Naive thymus-derived CD4-positive, alpha-beta T cell (primary cell): ENCODE measurements around the gene CNOT6. TPM values are rescaled to one million over a fixed set of nuclear protein-coding genes. Genes with fewer than 3 reads are reported as not detected.
A peak's percentile ranks its signal among the peaks of the same experiment; 100 is the strongest.

Experiments
- ATAC-seq: fragments of 150-1000 bp; cut with Tn5 transposase; 2 replicates; pipeline ENCODE4 v1.10.0; 2021; ENCODE audit warnings: mild to moderate bottlenecking, moderate library complexity
- CTCF ChIA-PET: fragments of 350-600 bp; sonication (Branson Sonifier 250); formaldehyde crosslinking; loops from one replicate; lab custom pipeline; 2021; ENCODE audit warnings: antibody characterized with exemption; lab: Charles Lee
- POLR2A ChIA-PET: fragments of 350-600 bp; sonication (Branson Sonifier 250); formaldehyde crosslinking; loops from one replicate; lab custom pipeline; 2021; ENCODE audit warnings: antibody characterized with exemption, inconsistent platforms; lab: Charles Lee
- DNase-seq, 9 donors: peaks; one replicate each; pipeline versions ENCODE4 v3.0.0 to v3.0.0-alpha.2; 2020 to 2022; ENCODE audit warnings: mixed read lengths in 1 of 9
- H3K27ac ChIP-seq: one replicate; pipeline ENCODE4 v1.7.0; 2013; ENCODE audit warnings: mild to moderate bottlenecking, low read depth, low read length, moderate library complexity
- H3K27me3 ChIP-seq, 2 donors: one replicate each; pipeline ENCODE4 v1.7.0; 2013; ENCODE audit warnings: low read length in 2 of 2, mild to moderate bottlenecking in 2 of 2, moderate library complexity in 2 of 2; ENCODE audit not compliant: control insufficient read depth in 2 of 2, insufficient read depth in 2 of 2
- H3K36me3 ChIP-seq, 3 experiments: 1 replicate in 2 of 3; 2 replicates in 1 of 3; pipeline ENCODE4 v1.7.0; 2013; ENCODE audit warnings: low read length in 3 of 3, mild to moderate bottlenecking in 3 of 3, moderate library complexity in 1 of 3; ENCODE audit not compliant: insufficient read depth in 3 of 3, control insufficient read depth in 2 of 3
- H3K4me1 ChIP-seq, 2 donors: one replicate each; pipeline ENCODE4 v1.7.0; 2013; ENCODE audit warnings: low read length in 2 of 2, mild to moderate bottlenecking in 2 of 2, moderate library complexity in 1 of 2; ENCODE audit not compliant: control insufficient read depth in 2 of 2, insufficient read depth in 2 of 2
- H3K4me3 ChIP-seq: 2 replicates; pipeline ENCODE4 v1.7.0; 2013; ENCODE audit warnings: mild to moderate bottlenecking, low read length
- H3K9me3 ChIP-seq, 3 experiments: 1 replicate in 2 of 3; 2 replicates in 1 of 3; pipeline ENCODE4 v1.7.0; 2013; ENCODE audit warnings: low read length in 3 of 3; ENCODE audit not compliant: control insufficient read depth in 2 of 3
- H3K27ac Mint-ChIP-seq, 9 donors: one replicate each; pipeline ENCODE4 v1.8.0; 2020 to 2022; ENCODE audit warnings: mixed read lengths in 9 of 9, mild to moderate bottlenecking in 8 of 9, moderate library complexity in 5 of 9, inconsistent platforms in 2 of 9
- H3K27me3 Mint-ChIP-seq, 5 donors: one replicate each; pipeline ENCODE4 v1.8.0; 2021 to 2022; ENCODE audit warnings: mixed read lengths in 5 of 5, mild to moderate bottlenecking in 1 of 5
- H3K36me3 Mint-ChIP-seq, 5 donors: one replicate each; pipeline ENCODE4 v1.8.0; 2020 to 2022; ENCODE audit warnings: mixed read lengths in 5 of 5, mild to moderate bottlenecking in 3 of 5, inconsistent platforms in 1 of 5
- H3K4me1 Mint-ChIP-seq, 7 donors: one replicate each; pipeline ENCODE4 v1.8.0; 2020 to 2022; ENCODE audit warnings: mixed read lengths in 7 of 7, mild to moderate bottlenecking in 3 of 7, inconsistent platforms in 1 of 7
- H3K4me3 Mint-ChIP-seq, 10 donors: one replicate each; pipeline ENCODE4 v1.8.0; 2020 to 2022; ENCODE audit warnings: mild to moderate bottlenecking in 10 of 10, mixed read lengths in 10 of 10, moderate library complexity in 6 of 10, inconsistent platforms in 2 of 10
- H3K9me3 Mint-ChIP-seq, 11 donors: one replicate each; pipeline ENCODE4 v1.8.0; 2020 to 2022; ENCODE audit warnings: mixed read lengths in 11 of 11, mild to moderate bottlenecking in 4 of 11, inconsistent platforms in 1 of 11, moderate library complexity in 1 of 11
- intact Hi-C, 2 donors: fragments of 100-400 bp; cut with micrococcal nuclease; formaldehyde crosslinking; loops; one replicate each; pipeline ENCODE4 v1.15.1; 2023
- polyA plus RNA-seq, 2 donors: library from polyadenylated mRNA; unstranded; fragments of 300-500 nt; fragmentation: Illumina TruSeq; gene quantifications; one replicate each; pipeline ENCODE4 v1.2.3, GENCODE V29; 2021
- total RNA-seq, 6 experiments: library from RNA in 5 of 6; stranded (reverse) in 5 of 6; gene quantifications; 1 replicate in 5 of 6; 2 replicates in 1 of 6; pipeline ENCODE4 v1.2.3 and lab custom pipeline; 2021 to 2026

The CNOT6 gene
- total and polyA plus RNA-seq, 7 experiments from 2014 or later, result 8.3 to 41.9 (median 25.4) TPM

DNA sequence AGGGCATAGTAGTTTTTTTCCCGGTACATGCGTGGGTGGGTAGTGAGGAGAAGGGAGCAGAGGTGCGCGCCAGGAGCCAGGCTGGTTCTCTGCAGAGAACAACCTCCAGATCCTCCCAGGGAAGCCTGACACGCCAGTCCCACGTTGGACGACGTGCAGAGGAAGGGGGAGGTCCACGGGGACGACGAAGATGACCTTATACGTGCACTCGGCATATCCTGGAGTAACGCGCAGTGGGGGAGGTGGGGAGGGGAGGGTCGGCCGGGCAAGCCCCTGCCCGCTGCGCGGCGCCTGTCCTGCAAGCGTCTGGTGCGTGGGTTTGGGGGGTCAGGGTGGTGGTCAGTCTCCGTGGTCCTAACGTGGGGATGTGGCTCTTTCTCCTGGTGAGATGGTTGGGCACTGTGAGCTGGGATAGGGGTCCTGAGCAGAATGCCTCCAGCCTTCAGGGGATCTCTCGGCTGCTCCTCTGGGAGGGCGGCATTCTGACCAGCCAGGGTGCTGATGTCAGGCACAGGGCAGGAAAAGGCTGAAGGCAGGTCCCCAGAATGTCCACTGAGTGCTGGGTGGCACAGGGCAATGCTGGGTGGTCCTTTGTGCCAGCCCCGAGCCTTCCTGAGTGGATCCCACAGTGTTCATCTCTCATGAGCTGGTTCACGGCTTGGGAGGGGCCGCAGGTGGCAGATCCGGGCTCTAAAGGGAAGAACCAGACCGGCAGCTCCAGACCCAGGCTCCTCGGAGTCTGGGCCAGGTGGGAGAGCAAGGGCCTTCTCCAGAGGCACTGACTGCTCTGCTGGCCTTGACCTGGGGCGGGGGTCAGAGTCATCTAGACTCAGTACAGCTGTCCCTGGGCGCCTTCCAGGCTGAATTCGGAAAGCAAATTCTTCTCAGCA is 107.7 kb downstream of the CNOT6 start:
- peaks cover 0 to 10% (median 0%) of the 10 kb centered on the region in 7 donors for H3K4me1 Mint-ChIP-seq
- H3K4me3 Mint-ChIP-seq, result no peak overlapping the region
- H3K4me3 ChIP-seq, result no peak overlapping the region
- no peak for ATAC-seq
- intact Hi-C loops, result no loop called here
- no peaks in the 10 kb centered on the region for H3K9me3 Mint-ChIP-seq
- H3K4me1 ChIP-seq, result no peaks in the 10 kb centered on the region
- DNase-seq, result no peak
- H3K27me3 Mint-ChIP-seq, result no peaks in the 10 kb centered on the region
- ChIA-PET CTCF (interaction anchor here (0.6 kb wide), 1 partner anchor 290 kb away, joined by 3 read pairs; no protein-coding TSS in a partner anchor), POLR2A (no interaction called here)
- H3K27ac Mint-ChIP-seq, result no peak overlapping the region
- no peaks in the 10 kb centered on the region for H3K36me3 ChIP-seq
- no peaks in the 10 kb centered on the region for H3K9me3 ChIP-seq
- no peaks in the 10 kb centered on the region for H3K36me3 Mint-ChIP-seq
- H3K27me3 ChIP-seq, result no peaks in the 10 kb centered on the region
- H3K27ac ChIP-seq, result no peak overlapping the region

- intact Hi-C loops, result no loop called here
- Histone ChIP-seq H3K27ac (no peak overlapping the region), H3K4me1 (no peaks in the 10 kb centered on the region), H3K27me3 (no peaks in the 10 kb centered on the region), H3K4me3 (no peak overlapping the region), H3K36me3 (no peaks in the 10 kb centered on the region), H3K9me3 (no peaks in the 10 kb centered on the region)
- H3K4me3 Mint-ChIP-seq, result no peak overlapping the region
- DNase-seq (no peak), ATAC-seq (no peak)
- ChIA-PET CTCF (interaction anchor here (0.6 to 0.9 kb wide), 2 partner anchors 289 to 482 kb away, joined by 3 read pairs; no protein-coding TSS in a partner anchor), POLR2A (no interaction called here)
- no peaks in the 10 kb centered on the region for H3K9me3 Mint-ChIP-seq
- peaks cover 0 to 10% (median 0%) of the 10 kb centered on the region in 7 donors for H3K4me1 Mint-ChIP-seq
- H3K36me3 Mint-ChIP-seq, result no peaks in the 10 kb centered on the region
- no peak overlapping the region for H3K27ac Mint-ChIP-seq
- H3K27me3 Mint-ChIP-seq, result no peaks in the 10 kb centered on the region
Measured at GRCh38 chr5:180602481-180603075, 108.4 kb downstream of the CNOT6 start.

- Mint-ChIP-seq H3K27ac (no peak overlapping the region), H3K9me3 (no peaks in the 10 kb centered on the region), H3K36me3 (no peaks in the 10 kb centered on the region), H3K4me1 (peaks cover 0 to 10% (median 0%) of the 10 kb centered on the region in 7 donors), H3K4me3 (no peak overlapping the region), H3K27me3 (no peaks in the 10 kb centered on the region)
- no peak for ATAC-seq
- no peaks in the 10 kb centered on the region for H3K27me3 ChIP-seq
- no peak overlapping the region for H3K27ac ChIP-seq
- ChIA-PET CTCF (interaction anchor here (0.9 kb wide), 1 partner anchor 481 kb away, joined by 3 read pairs; no protein-coding TSS in a partner anchor), POLR2A (no interaction called here)
- no peaks in the 10 kb centered on the region for H3K9me3 ChIP-seq
- no peaks in the 10 kb centered on the region for H3K4me1 ChIP-seq
- H3K4me3 ChIP-seq, result no peak overlapping the region
- DNase-seq, result no peak
- H3K36me3 ChIP-seq, result no peaks in the 10 kb centered on the region
- intact Hi-C loops, result no loop called here
Measured at GRCh38 chr5:180603076-180603594, 109.0 kb downstream of the CNOT6 start.

DNA sequence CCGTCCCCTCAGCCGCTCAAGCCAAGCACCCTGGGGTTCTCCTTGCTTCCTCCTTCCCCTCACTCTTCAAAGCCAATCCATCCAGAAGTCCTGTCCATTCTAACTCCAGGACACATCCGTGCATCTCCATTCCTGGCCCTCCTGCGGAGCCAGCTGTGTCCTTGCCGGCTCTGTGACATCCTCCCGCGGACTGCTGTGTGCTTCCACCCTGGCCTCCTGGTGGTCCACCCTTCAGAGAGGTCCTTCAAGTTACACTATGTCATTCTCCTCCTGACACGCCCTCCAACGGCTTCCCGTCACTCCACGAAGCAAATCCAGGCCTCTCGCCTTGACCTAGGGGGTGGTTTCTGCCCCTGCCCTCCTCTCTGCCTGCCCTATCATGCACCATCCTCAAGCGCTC is 110.1 kb downstream of the CNOT6 start:
- ATAC-seq (no peak), DNase-seq (no peak)
- H3K4me1 ChIP-seq, result no peaks in the 10 kb centered on the region
- intact Hi-C loops, result no loop called here
- H3K27me3 ChIP-seq, result no peaks in the 10 kb centered on the region
- H3K9me3 Mint-ChIP-seq, result no peaks in the 10 kb centered on the region
- POLR2A ChIA-PET, result no interaction called here
- no peaks in the 10 kb centered on the region for H3K36me3 ChIP-seq
- H3K4me3 ChIP-seq, result no peak overlapping the region
- no peak overlapping the region for H3K4me3 Mint-ChIP-seq
- no peak overlapping the region for H3K27ac ChIP-seq
- no peaks in the 10 kb centered on the region for H3K9me3 ChIP-seq
- H3K4me1 Mint-ChIP-seq, result peaks cover 0 to 10% (median 0%) of the 10 kb centered on the region in 7 donors
- H3K27me3 Mint-ChIP-seq, result no peaks in the 10 kb centered on the region
- H3K27ac Mint-ChIP-seq, result no peak overlapping the region
- CTCF ChIA-PET, result no interaction called here
- H3K36me3 Mint-ChIP-seq, result no peaks in the 10 kb centered on the region

GRCh38 chr5:180605554-180606214 is 111.5 kb downstream of the CNOT6 start:
- Mint-ChIP-seq H3K4me3 (no peak overlapping the region), H3K36me3 (no peaks in the 10 kb centered on the region), H3K27ac (no peak overlapping the region), H3K4me1 (peaks cover 0 to 10% (median 0%) of the 10 kb centered on the region in 7 donors), H3K27me3 (no peaks in the 10 kb centered on the region), H3K9me3 (no peaks in the 10 kb centered on the region)
- H3K9me3 ChIP-seq, result no peaks in the 10 kb centered on the region
- POLR2A ChIA-PET, result no interaction called here
- no peaks in the 10 kb centered on the region for H3K27me3 ChIP-seq
- DNase-seq (peak in 8 of 9 donors; percentile 23 to 62 (median 52)), ATAC-seq (peak; percentile 65)
- intact Hi-C loops, result loop anchor here in 1 of 2 donors (1.0 kb wide), 2 partner anchors 80 to 113 kb away; no protein-coding TSS in a partner anchor
- H3K4me3 ChIP-seq, result no peak overlapping the region
- no peak overlapping the region for H3K27ac ChIP-seq
- no peaks in the 10 kb centered on the region for H3K4me1 ChIP-seq
- no peaks in the 10 kb centered on the region for H3K36me3 ChIP-seq
- CTCF ChIA-PET, result no interaction called here

- Histone ChIP-seq H3K27me3 (no peaks in the 10 kb centered on the region), H3K9me3 (no peaks in the 10 kb centered on the region), H3K4me3 (no peak overlapping the region), H3K4me1 (no peaks in the 10 kb centered on the region), H3K27ac (no peak overlapping the region), H3K36me3 (no peaks in the 10 kb centered on the region)
- Mint-ChIP-seq H3K27me3 (no peaks in the 10 kb centered on the region), H3K36me3 (no peaks in the 10 kb centered on the region), H3K27ac (no peak overlapping the region), H3K4me1 (peaks cover 0 to 10% (median 0%) of the 10 kb centered on the region in 7 donors), H3K9me3 (no peaks in the 10 kb centered on the region), H3K4me3 (no peak overlapping the region)
- ChIA-PET POLR2A (interaction anchor here (0.6 kb wide), 1 partner anchor 15 kb away, joined by 3 read pairs; no protein-coding TSS in a partner anchor), CTCF (interaction anchor here (0.5 to 0.6 kb wide), 2 partner anchors 57 to 149 kb away, joined by 3 read pairs; no protein-coding TSS in a partner anchor)
- ATAC-seq, result no peak
- intact Hi-C loops, result loop anchor here in 1 of 2 donors (1.0 kb wide), 2 partner anchors 81 to 112 kb away; no protein-coding TSS in a partner anchor
- DNase-seq, result no peak
Measured at GRCh38 chr5:180606215-180606785, 112.1 kb downstream of the CNOT6 start.
